ENCODE data around the gene RPRD1B.

Gene RPRD1B

GRCh38 chr20:38134427-38135270 is 101.1 kb downstream of the RPRD1B start:
- DNase-seq (ENCODE audit: low read depth in 1 of 2, low spot score in 1 of 2): no peak

GRCh38 chr20:38135271-38135650 is 101.7 kb downstream of the RPRD1B start:
- no peak for DNase-seq (ENCODE audit: low read depth in 1 of 2, low spot score in 1 of 2)

- no peak for DNase-seq (ENCODE audit: low read depth in 1 of 2, low spot score in 1 of 2)
Observed at GRCh38 chr20:38135651-38136420, 102.3 kb downstream of the RPRD1B start.

GRCh38 chr20:38136421-38137245 is 103.1 kb downstream of the RPRD1B start:
- no peak for DNase-seq (ENCODE audit: low read depth in 1 of 2, low spot score in 1 of 2)

GRCh38 chr20:38137441-38138037 is 104.0 kb downstream of the RPRD1B start:
- no peak for DNase-seq (ENCODE audit: low read depth in 1 of 2, low spot score in 1 of 2)

- DNase-seq (ENCODE audit: low read depth in 1 of 2, low spot score in 1 of 2): no peak
Observed at GRCh38 chr20:38138086-38138778, 104.7 kb downstream of the RPRD1B start.

GRCh38 chr20:38139156-38139912 is 105.8 kb downstream of the RPRD1B start:
- no peak for DNase-seq (ENCODE audit: low read depth in 1 of 2, low spot score in 1 of 2)

GRCh38 chr20:38139977-38140753 is 106.6 kb downstream of the RPRD1B start:
- no peak for DNase-seq (ENCODE audit: low read depth in 1 of 2, low spot score in 1 of 2)

GRCh38 chr20:38141204-38141888 is 107.8 kb downstream of the RPRD1B start:
- DNase-seq (ENCODE audit: low read depth in 1 of 2, low spot score in 1 of 2): no peak
